Left cardiac atrium (tissue), 4 donors: Measurements from ENCODE around the gene USP37. TPM values are rescaled to one million over a fixed set of nuclear protein-coding genes. Genes with fewer than 3 reads are reported as not detected.

Experiments
- ATAC-seq, 2 donors: fragments of 200-7000 bp; cut with Tn5 transposase; one replicate each; pipeline ENCODE4 v1.9.1; 2020; ENCODE audit warnings: mild to moderate bottlenecking in 2 of 2, moderate library complexity in 2 of 2
- DNase-seq: peaks from one replicate; pipeline ENCODE4 v3.0.0-alpha.2; 2020
- intact Hi-C, 2 donors: fragments of 100-400 bp; cut with DNase I; formaldehyde crosslinking; loops; one replicate each; pipeline versions ENCODE4 v1.14.1 to v1.15.1; 2022 to 2023
- total RNA-seq, 2 donors: library from RNA; stranded (reverse); fragmentation: NEBNext Ultra II Directional; extraction: Animal tissue kit (Norgen Biotek cat#: 25700); gene quantifications; one replicate each; pipeline ENCODE4 v1.2.1, GENCODE V29; 2021
- donor health status: DM: no; HTN: yes; CAD: no.
- donor health status: DM: no; HTN: yes; CAD: no; lungs with severe emphysema.
- donor health status: DM: yes; HTN: yes; CAD: no.
- donor health status: Dilated cardiomyopathy.

The USP37 gene
- total RNA-seq, 2 donors from 2014 or later = 5.6 to 9.4 TPM

DNA sequence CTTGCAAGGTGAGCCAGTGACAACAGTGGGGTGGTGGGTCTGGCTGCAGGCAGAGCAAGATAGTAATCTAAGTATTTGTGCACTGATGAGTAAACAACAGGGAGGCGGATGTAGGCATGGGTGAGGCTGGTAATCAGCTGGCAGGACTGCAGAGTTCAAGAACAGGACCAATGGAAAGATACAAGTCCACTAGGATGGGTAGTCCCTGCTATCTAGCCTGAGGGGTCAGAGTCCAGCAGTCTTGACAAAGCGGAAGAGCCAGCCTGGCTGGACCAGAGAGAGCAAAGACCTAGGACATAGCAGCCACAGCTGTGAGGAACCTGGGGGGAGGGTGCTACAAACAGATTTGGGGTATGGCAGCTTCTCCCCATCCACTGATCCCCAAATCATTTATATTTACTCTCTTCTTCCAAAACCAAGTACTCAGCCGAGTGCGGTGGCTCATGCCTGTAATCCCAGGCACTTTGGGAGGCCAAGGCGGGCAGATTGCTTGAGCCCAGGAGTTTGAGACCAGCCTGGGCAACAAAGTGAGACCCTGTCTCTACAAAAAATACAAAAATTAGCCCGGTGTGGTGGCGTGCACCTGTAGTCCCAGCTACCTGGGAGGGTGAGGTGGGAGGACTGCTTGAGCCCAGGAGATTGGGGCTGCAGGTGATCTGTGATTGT is 123.3 kb downstream of the USP37 start:
- ATAC-seq (no peak), DNase-seq (no peak)
- intact Hi-C loops = no loop called here

- intact Hi-C loops = no loop called here
- ATAC-seq = peak in 1 of 2 donors; percentile 41
- DNase-seq = no peak
Measured at GRCh38 chr2:218438596-218438995, 129.6 kb downstream of the USP37 start.

DNA sequence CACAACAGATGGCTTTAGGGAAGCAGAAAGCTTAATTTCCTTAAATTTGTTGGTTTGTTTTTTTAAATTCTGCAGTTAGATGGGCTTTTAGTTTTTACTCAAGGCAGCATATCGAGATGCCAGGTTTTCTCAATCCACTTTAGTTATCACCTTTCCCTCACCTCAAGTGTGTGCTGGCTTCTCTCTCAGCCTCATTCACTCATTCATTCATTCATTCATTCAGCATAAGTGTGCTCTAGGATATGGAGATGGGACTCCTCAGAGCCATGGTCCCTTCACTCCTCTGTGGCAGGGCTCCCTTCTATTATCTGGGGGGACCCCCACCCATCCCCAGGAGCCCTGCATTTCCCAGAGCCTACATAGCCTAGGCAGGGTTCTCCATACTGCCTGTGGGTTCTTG is 130.2 kb downstream of the USP37 start:
- ATAC-seq (no peak), DNase-seq (no peak)
- intact Hi-C loops = no loop called here

GRCh38 chr2:218436992-218437391 is 131.2 kb downstream of the USP37 start:
- no peak for DNase-seq
- intact Hi-C loops = no loop called here
- no peak for ATAC-seq

GRCh38 chr2:218435003-218435982 is 132.9 kb downstream of the USP37 start:
- no peak for ATAC-seq
- intact Hi-C loops = no loop called here

GRCh38 chr2:218434456-218434855 is 133.7 kb downstream of the USP37 start:
- DNase-seq = no peak
- intact Hi-C loops = no loop called here
- ATAC-seq = no peak

More at GRCh38 chr2:218435003-218435982, 132.9 kb downstream of the USP37 start:
- no peak for DNase-seq

GRCh38 chr2:218432676-218433365 is 135.3 kb downstream of the USP37 start:
- intact Hi-C loops = no loop called here
- DNase-seq (no peak), ATAC-seq (no peak)

DNA sequence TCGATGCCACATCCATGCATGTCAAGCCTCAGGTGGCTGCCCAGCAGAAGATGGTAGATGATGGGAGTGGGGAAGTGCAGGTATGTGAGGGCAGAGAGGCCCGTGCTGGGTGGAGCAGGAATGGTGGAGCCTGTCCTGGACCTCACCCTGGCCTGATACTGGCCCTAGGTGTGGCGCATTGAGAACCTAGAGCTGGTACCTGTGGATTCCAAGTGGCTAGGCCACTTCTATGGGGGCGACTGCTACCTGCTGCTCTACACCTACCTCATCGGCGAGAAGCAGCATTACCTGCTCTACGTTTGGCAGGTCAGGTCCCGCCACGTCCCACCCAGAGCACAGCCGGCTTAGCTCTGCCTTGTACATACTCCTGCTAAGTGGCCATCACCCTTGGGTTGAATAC is 136.3 kb downstream of the USP37 start:
- no peak for ATAC-seq
- intact Hi-C loops = no loop called here
- no peak for DNase-seq

DNA sequence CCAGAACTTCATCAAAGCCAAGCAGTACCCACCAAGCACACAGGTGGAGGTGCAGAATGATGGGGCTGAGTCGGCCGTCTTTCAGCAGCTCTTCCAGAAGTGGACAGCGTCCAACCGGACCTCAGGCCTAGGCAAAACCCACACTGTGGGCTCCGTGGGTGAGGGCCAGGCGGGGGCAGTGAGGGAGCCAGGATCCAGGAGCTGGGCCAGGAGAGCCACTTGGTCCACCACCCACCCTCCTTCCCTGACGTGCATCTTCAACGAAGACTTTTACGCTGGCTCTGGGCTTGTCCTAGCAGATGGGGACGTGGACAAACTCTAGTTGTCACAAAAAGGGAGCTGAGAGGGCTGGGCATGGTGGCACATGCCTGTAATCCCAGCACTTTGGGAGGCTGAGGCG is 137.4 kb downstream of the USP37 start:
- intact Hi-C loops = no loop called here
- no peak for DNase-seq
- ATAC-seq = no peak

GRCh38 chr2:218429911-218430692 is 138.0 kb downstream of the USP37 start:
- ATAC-seq (no peak), DNase-seq (no peak)

GRCh38 chr2:218428846-218429558 is 139.1 kb downstream of the USP37 start:
- DNase-seq (no peak), ATAC-seq (no peak)
- intact Hi-C loops = no loop called here

More at GRCh38 chr2:218429911-218430692, 138.0 kb downstream of the USP37 start:
- intact Hi-C loops = no loop called here

DNA sequence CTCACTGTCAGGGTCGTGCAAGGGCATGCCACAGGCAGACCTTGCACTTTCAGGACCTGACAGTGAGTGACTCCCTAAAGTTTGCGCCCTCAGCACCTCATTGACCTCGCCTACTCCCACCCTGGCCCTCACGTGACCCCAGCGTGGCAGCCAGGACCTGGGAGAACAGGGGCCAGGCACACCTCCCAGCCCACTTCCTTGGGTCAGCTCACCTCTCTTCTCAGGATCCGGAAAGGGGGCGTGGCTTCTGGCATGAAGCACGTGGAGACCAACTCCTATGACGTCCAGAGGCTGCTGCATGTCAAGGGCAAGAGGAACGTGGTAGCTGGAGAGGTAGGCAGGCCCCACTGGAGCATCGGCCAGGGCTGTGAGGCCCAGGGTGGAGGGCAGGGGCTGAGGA is 140.4 kb downstream of the USP37 start:
- no peak for DNase-seq
- no peak for ATAC-seq
- intact Hi-C loops = no loop called here

DNA sequence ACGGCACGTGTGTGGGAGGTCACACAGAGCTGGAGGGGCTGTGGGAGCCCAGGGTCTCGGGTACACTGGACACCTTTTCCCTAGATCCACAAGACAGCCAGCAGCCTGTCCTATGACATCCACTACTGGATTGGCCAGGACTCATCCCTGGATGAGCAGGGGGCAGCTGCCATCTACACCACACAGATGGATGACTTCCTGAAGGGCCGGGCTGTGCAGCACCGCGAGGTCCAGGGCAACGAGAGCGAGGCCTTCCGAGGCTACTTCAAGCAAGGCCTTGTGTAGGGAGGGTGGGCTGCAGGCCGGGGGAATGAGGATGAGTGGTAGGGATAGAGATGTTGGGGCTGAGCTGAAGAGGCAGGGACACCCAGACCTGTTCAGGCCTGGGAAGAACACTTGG is 142.6 kb downstream of the USP37 start:
- DNase-seq (no peak), ATAC-seq (no peak)
- intact Hi-C loops = no loop called here

GRCh38 chr2:218423584-218423983 is 144.6 kb downstream of the USP37 start:
- intact Hi-C loops = no loop called here
- ATAC-seq = no peak
- DNase-seq = no peak

GRCh38 chr2:218422403-218423086 is 145.6 kb downstream of the USP37 start:
- DNase-seq = no peak
- ATAC-seq = no peak
- intact Hi-C loops = no loop called here

- intact Hi-C loops = no loop called here
- DNase-seq (no peak), ATAC-seq (no peak)
Measured at GRCh38 chr2:218421027-218421426, 147.1 kb downstream of the USP37 start.

GRCh38 chr2:218419630-218420216 is 148.4 kb downstream of the USP37 start:
- DNase-seq (no peak), ATAC-seq (no peak)
- intact Hi-C loops = no loop called here
